SK-N-SH treated with all-trans-retinoic acid at 6 μM for 48 hours (cell line): ENCODE results near the gene MUC20.

Experiments used
- ATAC-seq: fragments of 200-7000 bp; cut with Tn5 transposase; 3 replicates; pipeline ENCODE4 v1.9.1; 2020; ENCODE audit warnings: mild to moderate bottlenecking, moderate library complexity
- ARNTL ChIP-seq: fragments of 450-650 bp; formaldehyde crosslinking; IDR thresholded peaks from 2 replicates; pipeline ENCODE4 v1.5.0; 2020; ENCODE audit warnings: low read depth, mild to moderate bottlenecking, moderate library complexity, borderline replicate concordance
- BACH2 ChIP-seq: fragments of 250-450 bp; sonication (Bioruptor Pico); IDR thresholded peaks from 2 replicates; pipeline ENCODE4 v1.9.0; 2021; ENCODE audit warnings: mild to moderate bottlenecking, borderline replicate concordance
- CSDC2 ChIP-seq: fragments of 250-450 bp; sonication (Bioruptor Pico); IDR thresholded peaks from 2 replicates; pipeline ENCODE4 v1.5.0; 2020; ENCODE audit warnings: mild to moderate bottlenecking, moderate library complexity
- CSRNP3 ChIP-seq: fragments of 250-450 bp; sonication (Bioruptor Pico); IDR thresholded peaks from 2 replicates; pipeline ENCODE4 v1.5.1; 2021; ENCODE audit warnings: mild to moderate bottlenecking, moderate library complexity
- ESRRG ChIP-seq: fragments of 250-450 bp; sonication (Bioruptor Pico); IDR thresholded peaks from 2 replicates; pipeline ENCODE4 v1.6.1; 2021; ENCODE audit warnings: mild to moderate bottlenecking
- GLIS3 ChIP-seq: fragments of 250-450 bp; sonication (Bioruptor Pico); IDR thresholded peaks from 2 replicates; pipeline ENCODE4 v1.5.0; 2020; ENCODE audit warnings: mild to moderate bottlenecking, moderate library complexity
- ISL1 ChIP-seq: fragments of 250-450 bp; sonication (Bioruptor Pico); IDR thresholded peaks from 2 replicates; pipeline ENCODE4 v2.1.2; 2022; ENCODE audit warnings: mild to moderate bottlenecking, moderate library complexity
- OSR1 ChIP-seq: fragments of 250-450 bp; sonication (Bioruptor Pico); IDR thresholded peaks from 2 replicates; pipeline ENCODE4 v1.8.0; 2022; ENCODE audit warnings: moderate library complexity, mild to moderate bottlenecking, inconsistent platforms
- PATZ1 ChIP-seq: fragments of 250-450 bp; sonication (Bioruptor Pico); IDR thresholded peaks from 2 replicates; pipeline ENCODE4 v1.8.0; 2020; ENCODE audit warnings: mild to moderate bottlenecking, moderate library complexity, borderline replicate concordance
- PPARA ChIP-seq: fragments of 250-450 bp; sonication (Bioruptor Pico); IDR thresholded peaks from 2 replicates; pipeline ENCODE4 v1.5.0; 2020; ENCODE audit warnings: mild to moderate bottlenecking, borderline replicate concordance
- RARB ChIP-seq: fragments of 250-450 bp; sonication (Bioruptor Pico); IDR thresholded peaks from 2 replicates; pipeline ENCODE4 v1.8.0; 2021; ENCODE audit warnings: mild to moderate bottlenecking, moderate library complexity
- SNAI2 ChIP-seq: fragments of 250-450 bp; sonication (Bioruptor Pico); IDR thresholded peaks from 2 replicates; pipeline ENCODE4 v1.5.0; 2020; ENCODE audit warnings: mild to moderate bottlenecking, moderate library complexity
- TCF4 ChIP-seq: fragments of 250-450 bp; sonication (Bioruptor Pico); IDR thresholded peaks from 2 replicates; pipeline ENCODE4 v1.8.0; 2021; ENCODE audit warnings: mild to moderate bottlenecking, moderate library complexity, borderline replicate concordance
- TOX ChIP-seq: fragments of 250-450 bp; sonication (Bioruptor Pico); IDR thresholded peaks from 2 replicates; pipeline ENCODE4 v1.8.0; 2021; ENCODE audit warnings: mild to moderate bottlenecking, moderate library complexity, borderline replicate concordance
- TSHZ2 ChIP-seq: fragments of 250-450 bp; sonication (Bioruptor Pico); IDR thresholded peaks from 2 replicates; pipeline ENCODE4 v1.5.0; 2020; ENCODE audit warnings: mild to moderate bottlenecking, moderate library complexity
- ZC3H10 ChIP-seq: fragments of 250-450 bp; sonication (Bioruptor Pico); IDR thresholded peaks from 2 replicates; pipeline ENCODE4 v1.5.1; 2021; ENCODE audit warnings: mild to moderate bottlenecking, moderate library complexity
- ZFP3 ChIP-seq: fragments of 250-450 bp; sonication (Bioruptor Pico); IDR thresholded peaks from 2 replicates; pipeline ENCODE4 v1.5.0; 2020; ENCODE audit warnings: mild to moderate bottlenecking, moderate library complexity
- ZFP30 ChIP-seq: fragments of 450-650 bp; formaldehyde crosslinking; IDR thresholded peaks from 2 replicates; pipeline ENCODE4 v1.5.0; 2022; ENCODE audit warnings: mild to moderate bottlenecking, moderate library complexity
- ZNF70 ChIP-seq: fragments of 450-650 bp; formaldehyde crosslinking; IDR thresholded peaks from 2 replicates; pipeline ENCODE4 v1.5.0; 2020; ENCODE audit warnings: mild to moderate bottlenecking, moderate library complexity
- ZNF8 ChIP-seq: fragments of 450-650 bp; formaldehyde crosslinking; IDR thresholded peaks from 2 replicates; pipeline ENCODE4 v1.5.0; 2020; ENCODE audit warnings: mild to moderate bottlenecking, moderate library complexity
- TF ChIP-seq, protein P1 (sequence below): fragments of 250-450 bp; sonication (Bioruptor Pico); IDR thresholded peaks from 2 replicates; pipeline ENCODE4 v1.8.0; 2021; ENCODE audit warnings: low read depth, mild to moderate bottlenecking, moderate library complexity, borderline replicate concordance
- TF ChIP-seq, protein P2 (sequence below): fragments of 250-450 bp; sonication (Bioruptor Pico); IDR thresholded peaks from 2 replicates; pipeline ENCODE4 v1.5.1; 2020; ENCODE audit warnings: low read depth, mild to moderate bottlenecking, moderate library complexity

The MUC20 gene

GRCh38 chr3:195729476-195730251 lies 8.9 kb downstream of the MUC20 start (continued):
- no peak for TF ChIP-seq ZC3H10 (CRISPR knock-in tag)

DNA sequence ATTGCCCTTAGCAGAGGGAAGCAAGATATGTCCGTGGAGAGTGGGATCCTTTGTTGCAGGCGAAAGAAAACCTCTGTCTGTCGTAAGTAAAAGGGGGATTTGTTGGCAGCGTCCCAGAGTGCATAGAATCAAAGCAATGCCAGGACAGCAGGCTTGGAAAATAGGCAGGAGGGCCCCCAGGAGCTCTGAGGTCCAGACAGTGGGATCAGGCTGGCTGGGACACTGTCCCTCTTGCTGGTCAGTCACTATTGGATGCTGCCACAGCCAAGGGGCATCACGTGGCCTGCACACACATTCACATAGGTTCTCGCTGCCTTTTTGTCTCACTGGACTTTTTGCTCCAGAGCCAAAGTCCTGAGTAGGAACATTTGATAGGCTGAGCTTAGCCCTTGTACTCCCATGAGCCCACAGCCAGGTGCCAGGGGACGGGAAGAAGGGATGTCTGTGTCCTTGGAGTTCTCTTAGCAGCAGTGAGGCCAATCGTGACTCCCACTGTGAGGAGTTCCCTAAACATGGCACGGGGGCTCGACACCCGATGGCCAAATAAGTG lies 10.7 kb downstream of the MUC20 start:
- no peak for TF ChIP-seq ARNTL (CRISPR knock-in tag)
- no peak for TF ChIP-seq ESRRG (CRISPR knock-in tag)
- TF ChIP-seq ZNF70 (CRISPR knock-in tag) = no peak
- no peak for TF ChIP-seq SNAI2
- TF ChIP-seq CSRNP3 = no peak
- no peak for TF ChIP-seq OSR1 (CRISPR knock-in tag)
- no peak for TF ChIP-seq TCF4 (CRISPR knock-in tag)
- no peak for TF ChIP-seq TOX (CRISPR knock-in tag)
- TF ChIP-seq PATZ1 (CRISPR knock-in tag) = no peak
- TF ChIP-seq RARB (CRISPR knock-in tag) = no peak
- no peak for TF ChIP-seq TSHZ2
- no peak for TF ChIP-seq ISL1 (CRISPR knock-in tag)
- TF ChIP-seq ZC3H10 (CRISPR knock-in tag) = no peak
- no peak for TF ChIP-seq CSDC2
- TF ChIP-seq ZNF8 = no peak
- TF ChIP-seq GLIS3 (CRISPR knock-in tag) = no peak
- TF ChIP-seq, protein P1, sequence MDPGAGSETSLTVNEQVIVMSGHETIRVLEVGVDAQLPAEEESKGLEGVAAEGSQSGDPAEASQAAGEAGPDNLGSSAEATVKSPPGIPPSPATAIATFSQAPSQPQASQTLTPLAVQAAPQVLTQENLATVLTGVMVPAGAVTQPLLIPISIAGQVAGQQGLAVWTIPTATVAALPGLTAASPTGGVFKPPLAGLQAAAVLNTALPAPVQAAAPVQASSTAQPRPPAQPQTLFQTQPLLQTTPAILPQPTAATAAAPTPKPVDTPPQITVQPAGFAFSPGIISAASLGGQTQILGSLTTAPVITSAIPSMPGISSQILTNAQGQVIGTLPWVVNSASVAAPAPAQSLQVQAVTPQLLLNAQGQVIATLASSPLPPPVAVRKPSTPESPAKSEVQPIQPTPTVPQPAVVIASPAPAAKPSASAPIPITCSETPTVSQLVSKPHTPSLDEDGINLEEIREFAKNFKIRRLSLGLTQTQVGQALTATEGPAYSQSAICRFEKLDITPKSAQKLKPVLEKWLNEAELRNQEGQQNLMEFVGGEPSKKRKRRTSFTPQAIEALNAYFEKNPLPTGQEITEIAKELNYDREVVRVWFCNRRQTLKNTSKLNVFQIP (CRISPR knock-in tag) = no peak
- no peak for TF ChIP-seq ZFP30 (CRISPR knock-in tag)
- TF ChIP-seq ZFP3 = no peak
- TF ChIP-seq, all 23 proteins: peak for 0
- no peak for ATAC-seq

- TF ChIP-seq BACH2 (CRISPR knock-in tag) (no peak), PATZ1 (CRISPR knock-in tag) (no peak), TCF4 (CRISPR knock-in tag) (no peak), ARNTL (CRISPR knock-in tag) (no peak), PPARA (no peak), GLIS3 (CRISPR knock-in tag) (no peak)
- TF ChIP-seq, protein P1 (CRISPR knock-in tag) = no peak
- TF ChIP-seq, protein P2, sequence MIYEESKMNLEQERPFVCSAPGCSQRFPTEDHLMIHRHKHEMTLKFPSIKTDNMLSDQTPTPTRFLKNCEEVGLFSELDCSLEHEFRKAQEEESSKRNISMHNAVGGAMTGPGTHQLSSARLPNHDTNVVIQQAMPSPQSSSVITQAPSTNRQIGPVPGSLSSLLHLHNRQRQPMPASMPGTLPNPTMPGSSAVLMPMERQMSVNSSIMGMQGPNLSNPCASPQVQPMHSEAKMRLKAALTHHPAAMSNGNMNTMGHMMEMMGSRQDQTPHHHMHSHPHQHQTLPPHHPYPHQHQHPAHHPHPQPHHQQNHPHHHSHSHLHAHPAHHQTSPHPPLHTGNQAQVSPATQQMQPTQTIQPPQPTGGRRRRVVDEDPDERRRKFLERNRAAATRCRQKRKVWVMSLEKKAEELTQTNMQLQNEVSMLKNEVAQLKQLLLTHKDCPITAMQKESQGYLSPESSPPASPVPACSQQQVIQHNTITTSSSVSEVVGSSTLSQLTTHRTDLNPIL (CRISPR knock-in tag) = no peak
- ATAC-seq = no peak
Observed at GRCh38 chr3:195732940-195733339, 12.2 kb downstream of the MUC20 start.
